ENCODE results near the gene CUL4B.

CUL4B gene

DNA sequence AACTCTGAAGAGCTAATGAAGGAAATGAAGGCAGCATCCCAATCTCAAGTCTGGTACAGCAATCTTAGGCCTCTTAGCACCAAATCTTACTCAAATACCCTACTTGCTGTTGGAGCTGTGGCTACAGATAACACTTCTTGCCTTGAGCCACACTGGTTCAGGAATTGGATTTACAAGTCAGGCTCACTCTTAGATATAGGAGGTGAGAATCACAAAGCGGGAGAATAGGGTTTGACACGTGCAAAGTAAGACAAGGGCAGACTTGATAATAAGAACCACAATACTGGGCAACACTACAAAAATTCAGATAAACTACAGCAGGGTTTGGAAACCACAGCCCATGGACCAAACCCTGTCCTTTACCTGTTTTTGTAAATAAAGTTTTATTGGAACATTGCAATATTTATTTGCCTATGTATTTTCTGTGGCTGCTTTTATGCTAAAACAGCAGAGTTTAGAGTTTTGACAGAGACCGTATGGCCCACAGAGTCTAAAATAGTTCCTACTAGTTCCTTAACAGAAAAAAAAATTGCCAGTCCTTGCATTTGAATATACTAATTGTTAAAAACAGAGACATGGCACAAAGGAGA, 9.3 kb upstream of the CUL4B start:
- no peak overlapping the region for H3K4me3 ChIP-seq (replicated peaks in 1 of 2; ENCODE audit: low read depth in 2 of 2, low read length in 2 of 2)
- TF ChIP-seq, protein P1, sequence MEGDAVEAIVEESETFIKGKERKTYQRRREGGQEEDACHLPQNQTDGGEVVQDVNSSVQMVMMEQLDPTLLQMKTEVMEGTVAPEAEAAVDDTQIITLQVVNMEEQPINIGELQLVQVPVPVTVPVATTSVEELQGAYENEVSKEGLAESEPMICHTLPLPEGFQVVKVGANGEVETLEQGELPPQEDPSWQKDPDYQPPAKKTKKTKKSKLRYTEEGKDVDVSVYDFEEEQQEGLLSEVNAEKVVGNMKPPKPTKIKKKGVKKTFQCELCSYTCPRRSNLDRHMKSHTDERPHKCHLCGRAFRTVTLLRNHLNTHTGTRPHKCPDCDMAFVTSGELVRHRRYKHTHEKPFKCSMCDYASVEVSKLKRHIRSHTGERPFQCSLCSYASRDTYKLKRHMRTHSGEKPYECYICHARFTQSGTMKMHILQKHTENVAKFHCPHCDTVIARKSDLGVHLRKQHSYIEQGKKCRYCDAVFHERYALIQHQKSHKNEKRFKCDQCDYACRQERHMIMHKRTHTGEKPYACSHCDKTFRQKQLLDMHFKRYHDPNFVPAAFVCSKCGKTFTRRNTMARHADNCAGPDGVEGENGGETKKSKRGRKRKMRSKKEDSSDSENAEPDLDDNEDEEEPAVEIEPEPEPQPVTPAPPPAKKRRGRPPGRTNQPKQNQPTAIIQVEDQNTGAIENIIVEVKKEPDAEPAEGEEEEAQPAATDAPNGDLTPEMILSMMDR (IDR thresholded peaks at IDR 0.05; ENCODE audit: low read depth, low read length), result no peak
- DNase-seq (ENCODE audit: low read depth in 2 of 2), result no peak

DNA sequence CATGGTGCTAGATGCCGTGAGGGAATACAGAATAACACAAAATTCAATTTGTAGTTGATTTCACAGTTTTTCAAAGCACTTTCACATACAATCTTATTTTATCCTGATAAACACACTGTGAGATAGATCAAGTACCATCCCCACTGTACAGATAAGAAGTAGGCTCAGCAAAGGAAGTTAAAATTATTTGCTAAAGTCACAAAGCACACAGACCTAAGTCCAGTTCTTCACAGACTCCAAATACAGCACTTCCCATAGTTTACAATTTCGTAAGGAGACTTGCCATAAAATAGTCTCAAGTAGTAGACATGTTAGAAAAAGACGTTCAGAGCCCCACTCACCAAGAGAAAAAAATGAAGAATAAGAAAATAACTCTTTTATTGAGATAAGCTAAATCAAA, 7.8 kb upstream of the CUL4B start:
- no peak overlapping the region for H3K4me3 ChIP-seq (replicated peaks in 1 of 2; ENCODE audit: low read depth in 2 of 2, low read length in 2 of 2)
- TF ChIP-seq, protein P1 (IDR thresholded peaks at IDR 0.05; ENCODE audit: low read depth, low read length), result no peak
- DNase-seq (ENCODE audit: low read depth in 2 of 2), result no peak

- DNase-seq (ENCODE audit: low read depth in 2 of 2), result no peak
- no peak overlapping the region for H3K4me3 ChIP-seq (replicated peaks in 1 of 2; ENCODE audit: low read depth in 2 of 2, low read length in 2 of 2)
- TF ChIP-seq, protein P1 (IDR thresholded peaks at IDR 0.05; ENCODE audit: low read depth, low read length), result no peak
Observed at GRCh38 chrX:120568035-120568434, 7.3 kb upstream of the CUL4B start.

DNA sequence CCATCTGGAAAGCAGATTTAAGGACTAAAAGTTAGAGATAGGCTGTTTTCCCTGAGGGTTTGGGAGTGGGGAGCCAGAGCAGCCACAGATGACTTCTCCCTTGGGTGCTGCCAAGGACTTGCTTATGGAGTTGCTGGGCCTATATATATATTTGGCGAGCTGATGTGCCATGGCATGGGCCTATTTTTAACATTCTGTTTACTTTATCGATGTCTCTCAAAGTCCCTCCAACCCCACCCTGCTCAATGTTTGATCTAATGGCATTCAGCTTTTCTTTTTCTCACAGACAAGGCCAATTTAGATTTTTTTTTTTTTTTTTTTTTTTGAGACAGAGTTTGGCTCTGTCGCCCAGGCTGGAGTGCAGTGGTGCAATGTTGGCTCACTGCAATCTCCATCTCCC, 6.1 kb upstream of the CUL4B start:
- H3K4me3 ChIP-seq (replicated peaks in 1 of 2; ENCODE audit: low read depth in 2 of 2, low read length in 2 of 2), result no peak overlapping the region
- TF ChIP-seq, protein P1 (IDR thresholded peaks at IDR 0.05; ENCODE audit: low read depth, low read length), result no peak
- DNase-seq (ENCODE audit: low read depth in 2 of 2), result no peak

DNA sequence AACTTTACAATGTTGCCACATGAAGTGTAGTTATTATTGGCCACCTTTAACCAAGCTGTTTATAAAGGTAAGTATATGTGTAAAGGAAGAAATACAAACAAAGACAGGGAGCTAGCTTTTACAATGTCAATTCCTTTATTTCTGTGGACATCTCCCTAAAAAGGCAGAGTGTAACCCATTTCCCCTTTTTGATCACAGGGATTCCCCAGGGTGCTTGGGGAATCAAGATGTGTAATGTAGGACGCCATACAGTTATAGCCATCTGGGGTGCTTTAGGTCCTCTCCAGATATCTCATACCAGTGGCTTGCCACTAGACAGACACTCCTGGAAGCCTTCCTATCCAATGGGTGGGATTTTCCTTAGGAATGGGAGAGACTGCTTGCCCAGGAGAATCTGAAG, 4.2 kb upstream of the CUL4B start:
- TF ChIP-seq, protein P1 (IDR thresholded peaks at IDR 0.05; ENCODE audit: low read depth, low read length), result no peak
- no peak for DNase-seq (ENCODE audit: low read depth in 2 of 2)
- H3K4me3 ChIP-seq (replicated peaks in 1 of 2; ENCODE audit: low read depth in 2 of 2, low read length in 2 of 2), result no peak overlapping the region

DNA sequence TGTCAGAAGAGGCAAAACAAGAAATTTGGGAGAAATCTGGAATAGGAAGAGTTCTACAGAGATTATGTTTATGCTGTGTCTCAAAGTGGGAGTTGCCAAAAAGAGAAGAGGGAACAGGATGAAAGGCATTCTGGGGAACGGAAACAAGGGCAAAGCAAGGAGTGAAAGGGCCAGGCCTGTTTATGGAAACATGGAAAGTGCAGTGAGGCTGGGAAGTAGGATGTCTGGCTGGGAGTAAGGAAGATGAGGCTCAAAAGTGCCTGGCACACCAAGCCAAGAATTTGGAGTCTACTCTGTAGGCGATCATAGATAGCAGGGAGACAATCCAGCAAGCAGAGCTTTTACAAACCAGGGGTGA, 1.8 kb upstream of the CUL4B start:
- no peak overlapping the region for H3K4me3 ChIP-seq (replicated peaks in 1 of 2; ENCODE audit: low read depth in 2 of 2, low read length in 2 of 2)
- peak in 1 of 2 donors; percentile 16 for DNase-seq (ENCODE audit: low read depth in 2 of 2)
- TF ChIP-seq, protein P1 (IDR thresholded peaks at IDR 0.05; ENCODE audit: low read depth, low read length), result no peak

Measured in cardiac fibroblast (primary cell).